GM21723 (cell line): ENCODE measurements around the gene DNAJA2.

ENCODE experiments used
- ATAC-seq: cut with Tn5 transposase; IDR thresholded peaks from one replicate; pipeline ENCODE4 v1.9.1; 2021; ENCODE audit warnings: mild to moderate bottlenecking, moderate library complexity; ENCODE audit not compliant: unreplicated experiment

Gene DNAJA2

GRCh38 chr16:46929378-46930332, 43.8 kb downstream of the DNAJA2 start:
- peak; percentile 77 for ATAC-seq

GRCh38 chr16:46928811-46929210, 44.7 kb downstream of the DNAJA2 start:
- ATAC-seq: no peak

- ATAC-seq: no peak
Observed at GRCh38 chr16:46927273-46927672, 46.2 kb downstream of the DNAJA2 start.

- no peak for ATAC-seq
Observed at GRCh38 chr16:46926470-46927225, 46.8 kb downstream of the DNAJA2 start.

DNA sequence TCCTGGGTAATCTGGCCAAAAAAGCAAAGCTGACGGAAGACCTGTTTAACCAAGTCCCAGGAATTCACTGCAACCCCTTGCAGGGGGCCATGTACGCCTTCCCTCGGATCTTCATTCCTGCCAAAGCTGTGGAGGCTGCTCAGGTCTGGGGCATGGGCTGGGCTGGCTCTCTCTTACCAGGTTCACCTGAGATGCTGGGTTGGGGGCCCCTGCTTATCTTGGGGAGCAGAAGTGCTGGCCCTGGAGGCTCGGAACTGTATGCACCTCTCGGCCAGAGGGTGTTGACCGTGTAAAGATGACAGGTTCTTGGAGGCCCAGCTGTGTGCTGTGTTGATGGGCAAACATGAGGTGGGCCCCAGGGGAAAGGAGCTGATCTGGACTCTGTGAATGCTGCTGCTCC, 49.1 kb downstream of the DNAJA2 start:
- no peak for ATAC-seq

DNA sequence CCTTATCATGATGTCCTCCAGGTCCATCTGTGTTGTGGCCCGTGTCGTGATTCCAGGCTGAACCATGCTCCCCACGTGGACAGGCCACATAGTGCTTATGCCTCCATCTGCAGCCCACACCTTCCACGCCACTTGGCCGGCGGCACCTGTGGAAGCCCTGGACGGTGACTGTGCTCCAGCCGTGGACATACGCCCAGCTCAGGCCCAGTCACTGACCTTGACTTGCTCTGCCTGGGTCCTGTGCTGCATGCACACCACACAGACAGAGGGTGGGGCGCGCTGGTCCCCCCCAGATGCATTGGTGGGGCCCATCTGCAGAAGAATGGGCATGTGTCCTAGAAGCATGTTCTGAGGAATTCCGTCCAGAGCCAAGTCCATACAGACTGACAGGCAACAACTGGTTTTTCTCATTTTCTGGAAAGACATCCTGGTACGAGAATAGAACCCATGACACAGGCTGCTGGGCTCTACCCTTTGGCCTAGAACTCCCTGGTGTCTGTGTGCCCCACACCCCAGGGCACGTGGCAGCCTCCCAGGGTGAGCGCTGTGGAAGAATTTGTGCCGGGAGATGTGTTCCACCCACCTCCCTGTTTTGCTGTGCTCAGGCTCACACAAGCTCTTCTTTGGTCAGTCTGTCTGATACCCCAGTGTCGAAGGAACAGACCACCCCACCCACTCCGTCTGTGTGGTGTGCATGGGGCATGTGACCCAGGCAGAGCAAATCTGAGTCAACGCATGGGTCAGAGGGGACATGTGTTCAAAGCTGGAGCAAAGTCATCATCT, 49.8 kb downstream of the DNAJA2 start:
- ATAC-seq: no peak

GRCh38 chr16:46922239-46922638, 51.2 kb downstream of the DNAJA2 start:
- no peak for ATAC-seq

DNA sequence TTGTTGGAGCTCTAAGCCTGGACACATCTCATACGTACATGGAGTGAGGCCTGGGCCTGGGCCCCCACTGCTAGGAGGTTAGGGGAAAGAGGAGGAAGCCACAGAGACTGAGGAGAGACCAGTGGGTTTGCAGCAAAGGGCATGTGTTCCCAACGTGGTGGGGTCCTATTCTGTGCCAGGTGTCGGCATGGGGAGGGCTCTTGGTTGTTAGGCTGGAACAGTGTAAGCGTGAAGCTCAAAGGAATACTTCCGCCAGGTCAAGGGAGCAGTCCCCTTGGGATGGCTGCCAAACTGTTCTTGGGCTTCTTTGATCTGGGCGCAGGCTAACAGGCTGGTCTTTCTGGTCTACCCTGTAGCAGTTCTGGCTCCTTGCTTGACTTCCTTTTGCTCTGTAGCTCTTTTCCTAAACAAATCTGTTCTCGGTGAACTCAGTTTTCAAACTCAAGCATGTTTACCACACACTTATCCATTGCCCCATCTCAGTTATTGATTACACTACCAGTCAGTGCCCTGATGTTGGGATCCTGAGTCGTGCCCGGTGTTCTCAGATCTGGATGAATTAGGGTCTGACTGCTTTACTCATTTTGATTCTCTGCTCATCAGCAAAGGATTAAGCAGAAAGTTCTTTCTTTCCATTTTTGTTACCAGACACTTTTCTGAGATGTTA, 52.9 kb downstream of the DNAJA2 start:
- ATAC-seq: no peak

DNA sequence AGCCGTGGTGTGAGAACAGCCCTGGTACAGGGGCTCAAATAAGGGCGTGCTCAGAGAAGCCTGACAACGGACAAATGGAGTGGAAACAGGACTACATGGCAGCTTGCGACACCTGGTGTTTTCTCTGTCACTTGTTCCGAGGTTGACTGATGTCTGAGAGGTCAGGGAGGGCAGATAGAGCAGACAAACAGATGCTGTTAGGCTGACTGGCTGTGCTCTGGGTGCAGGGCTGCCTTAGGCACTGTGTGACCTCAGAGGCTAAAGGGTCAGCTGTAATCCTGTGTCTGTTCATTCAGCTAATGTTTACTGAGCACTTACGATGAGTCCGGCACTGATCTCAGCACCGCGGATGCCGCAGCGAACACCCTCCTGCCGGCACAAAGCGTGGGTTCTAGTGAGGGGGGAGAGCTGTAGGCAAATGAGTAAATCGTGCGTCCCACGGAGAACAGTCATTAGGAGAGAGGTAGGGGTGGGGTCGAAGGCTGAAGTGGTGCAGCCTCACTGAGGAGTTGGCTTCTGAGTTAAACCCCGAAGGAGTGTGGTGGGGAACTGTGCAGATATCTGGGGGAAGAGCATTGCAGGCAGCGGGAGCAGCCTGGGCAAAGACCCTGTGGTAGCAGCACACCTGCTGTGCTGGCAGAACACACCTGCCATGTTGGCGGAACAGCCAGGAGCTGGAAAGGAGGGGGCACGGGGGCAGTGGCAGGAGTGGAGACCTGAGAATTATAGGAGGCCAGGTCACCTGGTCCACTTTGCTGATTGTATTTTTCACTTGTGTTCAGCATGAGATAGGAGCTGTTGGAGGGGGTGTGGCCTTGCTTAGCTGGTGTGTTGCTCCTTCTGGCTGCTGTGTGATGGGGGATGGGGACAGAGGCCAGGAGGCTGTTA, 54.3 kb downstream of the DNAJA2 start:
- ATAC-seq: peak; percentile 90

DNA sequence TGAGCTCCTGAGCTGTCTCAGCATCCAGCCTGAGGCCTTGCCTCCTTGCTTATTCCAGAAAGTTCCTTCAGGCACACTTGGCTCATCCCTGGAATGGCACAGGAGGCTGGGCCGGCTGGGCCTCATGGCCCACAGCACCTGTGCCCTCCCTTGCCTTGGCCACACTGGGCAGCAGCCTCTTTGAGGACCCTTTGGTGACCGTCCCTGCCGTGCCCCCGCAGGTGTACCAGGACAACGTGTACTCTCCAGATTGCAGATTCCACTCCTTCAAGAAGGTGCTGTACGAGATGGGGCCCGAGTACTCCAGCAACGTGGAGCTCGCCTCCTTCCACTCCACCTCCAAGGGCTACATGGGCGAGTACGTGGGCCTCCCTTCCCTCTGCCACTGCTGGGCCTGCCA, 55.1 kb downstream of the DNAJA2 start:
- ATAC-seq: no peak

GRCh38 chr16:46916980-46917379, 56.5 kb downstream of the DNAJA2 start:
- ATAC-seq: no peak

DNA sequence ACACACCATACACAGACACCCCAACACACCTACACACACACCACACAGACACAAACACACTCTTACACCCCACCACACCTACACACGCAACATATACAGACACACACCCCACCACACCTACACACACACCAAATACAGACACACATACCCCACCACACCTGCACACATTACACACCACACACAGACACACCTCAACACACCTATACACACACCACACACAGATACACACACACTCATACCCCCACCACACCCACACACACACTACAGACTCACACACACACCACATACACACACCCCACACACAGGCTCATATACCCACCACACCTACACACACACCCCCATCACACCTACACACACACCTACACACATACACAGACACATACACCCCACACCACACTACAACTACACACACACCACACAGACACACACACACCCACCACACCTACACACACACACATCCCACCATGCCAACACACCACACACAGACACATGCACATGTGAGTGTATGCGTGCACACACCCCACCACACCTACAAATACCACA, 57.9 kb downstream of the DNAJA2 start:
- ATAC-seq: no peak

DNA sequence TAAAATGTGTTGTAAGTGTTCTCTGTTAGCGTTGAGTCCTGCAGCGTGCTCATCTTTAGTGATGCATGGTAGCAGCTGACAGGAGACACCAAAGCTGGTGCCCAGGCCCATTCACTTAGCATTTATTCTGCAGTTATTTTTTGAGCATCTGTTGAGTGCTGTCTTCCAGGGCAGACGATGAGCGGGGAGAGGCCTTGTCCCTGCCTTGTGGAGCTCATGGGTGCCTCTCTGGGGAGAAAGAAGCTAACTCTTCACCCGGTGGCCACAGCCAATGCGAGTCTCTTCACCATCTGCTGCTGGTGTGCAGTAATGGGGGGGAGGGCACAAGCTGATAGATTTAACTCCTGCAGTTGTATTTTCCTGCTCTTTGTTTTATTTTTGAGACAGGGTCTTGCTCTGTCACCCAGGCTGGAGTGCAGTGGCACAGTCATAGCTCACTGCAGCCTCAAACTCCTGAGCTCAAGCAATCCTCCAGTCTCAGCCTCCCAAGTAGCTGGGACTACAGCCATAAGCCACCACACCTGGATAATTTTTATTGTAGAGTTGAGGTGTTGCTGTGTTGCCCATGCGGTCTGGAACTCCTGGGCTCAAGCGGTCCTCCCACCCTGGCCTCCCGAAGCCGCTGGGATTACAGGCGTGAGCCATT, 58.8 kb downstream of the DNAJA2 start:
- no peak for ATAC-seq

- ATAC-seq: no peak
Observed at GRCh38 chr16:46911650-46912049, 61.8 kb downstream of the DNAJA2 start.

- ATAC-seq: peak; percentile 78
Observed at GRCh38 chr16:46911038-46911437, 62.4 kb downstream of the DNAJA2 start.

GRCh38 chr16:46908540-46909372, 64.7 kb downstream of the DNAJA2 start:
- ATAC-seq: no peak

DNA sequence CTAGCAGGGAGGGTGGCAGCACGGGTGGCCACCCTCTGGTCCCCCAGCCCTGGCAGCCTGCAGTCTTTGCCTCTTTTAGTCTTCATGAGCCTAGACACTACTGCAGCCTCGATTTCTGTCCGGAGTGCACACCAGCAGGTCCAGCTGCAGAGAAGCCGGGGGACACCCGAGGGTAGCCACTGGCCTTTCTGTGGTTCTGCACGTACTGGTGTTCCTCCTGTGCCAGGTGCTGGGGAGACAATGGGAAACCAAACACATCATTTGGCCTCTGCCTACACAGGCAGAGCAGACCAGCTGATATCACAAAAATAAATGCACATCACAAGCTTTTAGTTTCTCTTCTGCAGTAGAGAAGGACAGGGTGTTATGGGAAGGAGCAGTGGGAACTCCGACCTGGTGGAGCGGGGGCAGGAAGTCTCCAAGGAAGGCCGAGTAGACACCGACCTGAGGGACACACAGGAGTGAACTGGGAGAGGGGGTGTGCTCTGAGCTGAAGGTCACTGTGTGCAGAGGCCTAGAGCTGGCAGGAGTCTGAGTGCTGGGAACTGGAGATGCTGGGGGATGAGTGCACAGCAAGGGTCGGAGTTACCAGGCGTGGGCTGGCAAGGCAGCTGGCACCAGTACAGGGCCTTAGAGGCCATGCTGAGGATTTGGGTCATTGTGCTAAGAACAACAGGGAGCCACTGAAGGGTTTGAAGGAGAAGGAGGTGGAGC, 66.3 kb downstream of the DNAJA2 start:
- ATAC-seq: no peak
